ENCODE data around the gene WNT11.

The WNT11 gene

GRCh38 chr11:76237914-76238313, 31.6 kb upstream of the WNT11 start:
- DNase-seq: peak; percentile 21

- DNase-seq: peak; percentile 37
Measured at GRCh38 chr11:76237000-76237649, 30.8 kb upstream of the WNT11 start.

- peak; percentile 61 for DNase-seq
Measured at GRCh38 chr11:76236092-76236999, 30.0 kb upstream of the WNT11 start.

GRCh38 chr11:76235233-76236091, 29.2 kb upstream of the WNT11 start:
- DNase-seq: peak; percentile 91

- DNase-seq: peak; percentile 22
Measured at GRCh38 chr11:76234416-76235232, 28.3 kb upstream of the WNT11 start.

- peak; percentile 30 for DNase-seq
Measured at GRCh38 chr11:76234021-76234415, 27.7 kb upstream of the WNT11 start.

- no peak for DNase-seq
Measured at GRCh38 chr11:76233196-76233921, 27.1 kb upstream of the WNT11 start.

GRCh38 chr11:76232026-76232665, 25.8 kb upstream of the WNT11 start:
- no peak for DNase-seq

- no peak for DNase-seq
Measured at GRCh38 chr11:76231121-76231738, 24.9 kb upstream of the WNT11 start.

GRCh38 chr11:76230392-76230791, 24.1 kb upstream of the WNT11 start:
- DNase-seq: no peak

GRCh38 chr11:76229690-76230240, 23.5 kb upstream of the WNT11 start:
- no peak for DNase-seq

- no peak for DNase-seq
Measured at GRCh38 chr11:76228875-76229149, 22.5 kb upstream of the WNT11 start.

- no peak for DNase-seq
Measured at GRCh38 chr11:76228071-76228874, 22.0 kb upstream of the WNT11 start.

- no peak for DNase-seq
Measured at GRCh38 chr11:76226626-76227025, 20.3 kb upstream of the WNT11 start.

GRCh38 chr11:76225122-76225611, 18.9 kb upstream of the WNT11 start:
- no peak for DNase-seq

GRCh38 chr11:76224461-76225121, 18.3 kb upstream of the WNT11 start:
- DNase-seq: no peak

- no peak for DNase-seq
Measured at GRCh38 chr11:76221365-76221764, 15.1 kb upstream of the WNT11 start.

- DNase-seq: no peak
Measured at GRCh38 chr11:76219243-76219642, 12.9 kb upstream of the WNT11 start.

Data from fibroblast of skin of back (primary cell).